ENCODE data around the gene CLDN16.

The CLDN16 gene

GRCh38 chr3:190435618-190436017 lies 47.7 kb downstream of the CLDN16 start:
- no peak for DNase-seq (ENCODE audit: low read depth in 2 of 2, low spot score in 1 of 2)

- DNase-seq (ENCODE audit: low read depth in 2 of 2, low spot score in 1 of 2), result no peak
Observed at GRCh38 chr3:190436331-190436730, 48.4 kb downstream of the CLDN16 start.

GRCh38 chr3:190442240-190442639 lies 54.3 kb downstream of the CLDN16 start:
- DNase-seq (ENCODE audit: low read depth in 2 of 2, low spot score in 1 of 2), result no peak

GRCh38 chr3:190443257-190443656 lies 55.3 kb downstream of the CLDN16 start:
- no peak for DNase-seq (ENCODE audit: low read depth in 2 of 2, low spot score in 1 of 2)

- no peak for DNase-seq (ENCODE audit: low read depth in 2 of 2, low spot score in 1 of 2)
Observed at GRCh38 chr3:190444006-190444405, 56.0 kb downstream of the CLDN16 start.

GRCh38 chr3:190444576-190445145 lies 56.7 kb downstream of the CLDN16 start:
- DNase-seq (ENCODE audit: low read depth in 2 of 2, low spot score in 1 of 2), result no peak

- DNase-seq (ENCODE audit: low read depth in 2 of 2, low spot score in 1 of 2), result no peak
Observed at GRCh38 chr3:190446573-190447279, 58.8 kb downstream of the CLDN16 start.

GRCh38 chr3:190448256-190448655 lies 60.3 kb downstream of the CLDN16 start:
- DNase-seq (ENCODE audit: low read depth in 2 of 2, low spot score in 1 of 2), result no peak

- DNase-seq (ENCODE audit: low read depth in 2 of 2, low spot score in 1 of 2), result no peak
Observed at GRCh38 chr3:190449801-190450200, 61.8 kb downstream of the CLDN16 start, which contains the start of gene TMEM207. TSS of gene TMEM207 (minus strand) at chr3:190449901. CDS start at chr3:190449809, 92 bp downstream.

- no peak for DNase-seq (ENCODE audit: low read depth in 2 of 2, low spot score in 1 of 2)
Observed at GRCh38 chr3:190455828-190456227, 67.9 kb downstream of the CLDN16 start.

- DNase-seq (ENCODE audit: low read depth in 2 of 2, low spot score in 1 of 2), result no peak
Observed at GRCh38 chr3:190456770-190457169, 68.8 kb downstream of the CLDN16 start.

GRCh38 chr3:190458040-190458439 lies 70.1 kb downstream of the CLDN16 start:
- no peak for DNase-seq (ENCODE audit: low read depth in 2 of 2, low spot score in 1 of 2)

All from stimulated activated CD8-positive, alpha-beta memory T cell treated with anti-CD3 and anti-CD28 coated beads, Interleukin-4, amount 100 ng/mL, for 1 hour (primary cell).